Daoy (cell line): ENCODE measurements around the gene NAMPT. TPM values are rescaled to one million over a fixed set of nuclear protein-coding genes. Genes with fewer than 3 reads are reported as not detected.

Experiments used
- DNase-seq: peaks from one replicate; pipeline ENCODE4 v3.0.0-alpha.2; 2015; ENCODE audit warnings: low read depth
- total RNA-seq: library from RNA; depleted of rRNA; stranded (reverse); fragments of >200 nt; shearing (Covaris generic); gene quantifications from 2 replicates; pipeline ENCODE4 v1.2.3, GENCODE V29; 2014

Gene NAMPT
- total RNA-seq, 1 experiment from 2014 or later: 169 TPM

DNA sequence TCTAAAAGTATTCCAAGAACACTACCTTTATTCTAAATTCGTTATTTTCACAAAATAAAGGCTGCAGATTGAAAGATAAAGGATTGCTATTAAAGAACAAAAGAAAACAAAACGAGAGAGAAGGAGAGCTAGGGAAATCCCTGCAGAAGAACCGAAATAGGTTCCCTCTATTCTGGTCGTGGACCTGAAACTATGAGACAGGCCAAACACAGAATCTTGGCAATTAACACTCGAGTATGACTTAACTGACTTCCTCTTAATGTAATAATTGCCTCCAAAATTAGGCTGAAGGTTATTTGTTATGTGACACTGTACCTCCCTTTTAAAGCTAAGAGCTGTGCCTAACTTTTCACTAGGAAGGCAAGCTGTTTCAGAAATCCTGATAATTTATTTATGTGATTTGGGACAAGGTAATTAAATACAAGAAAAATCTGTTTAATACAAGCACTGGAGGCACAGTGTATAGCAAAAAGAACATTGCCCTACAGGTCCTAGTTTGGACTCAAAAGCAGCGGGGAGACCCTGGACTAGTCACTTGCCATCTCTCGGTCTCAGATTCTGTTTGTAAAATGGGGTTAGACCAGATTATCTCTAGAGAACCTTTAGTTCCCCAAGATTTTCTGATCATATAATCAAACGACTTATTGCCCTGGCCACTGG, 11.6 kb downstream of the NAMPT start:
- DNase-seq: no peak

DNA sequence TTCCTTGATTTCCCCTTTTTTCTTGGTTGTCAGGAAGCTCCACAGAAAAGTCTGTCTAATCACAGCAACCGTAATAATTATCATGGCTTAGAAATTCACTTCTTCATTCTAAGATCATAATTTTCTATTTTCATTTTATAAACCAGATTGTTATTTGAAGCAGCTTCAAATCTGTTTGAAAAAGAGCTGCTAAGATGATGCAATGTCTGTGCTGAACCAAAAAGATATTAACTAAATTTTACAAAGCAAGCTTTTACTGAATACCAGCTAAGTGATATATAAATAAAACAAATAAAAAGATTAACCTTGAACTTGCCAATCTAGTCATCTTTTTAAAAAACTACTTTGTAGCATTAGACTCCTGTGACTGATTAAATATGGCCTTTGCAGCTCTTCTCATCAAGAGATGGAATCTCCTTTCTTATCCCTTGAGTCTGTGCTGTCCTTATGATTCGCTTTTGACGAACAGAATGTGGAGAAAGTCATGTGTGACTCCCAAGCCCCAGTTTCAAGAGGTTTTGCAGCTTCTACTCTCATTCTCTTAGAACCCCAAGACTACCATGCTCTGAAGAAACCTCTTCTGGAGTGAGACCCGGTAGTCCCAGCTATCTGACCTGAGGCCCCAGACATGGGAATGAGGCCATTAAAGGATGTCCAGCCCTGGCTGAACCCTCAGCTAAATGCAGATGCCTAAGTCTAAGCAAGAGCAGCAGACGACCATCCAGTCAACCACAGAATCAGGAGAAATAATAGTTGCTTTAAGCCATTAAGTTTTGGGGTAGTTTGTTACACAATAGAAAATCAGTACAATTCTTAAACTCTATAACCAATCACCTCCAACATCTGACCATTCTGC, 14.4 kb downstream of the NAMPT start:
- DNase-seq: no peak

DNA sequence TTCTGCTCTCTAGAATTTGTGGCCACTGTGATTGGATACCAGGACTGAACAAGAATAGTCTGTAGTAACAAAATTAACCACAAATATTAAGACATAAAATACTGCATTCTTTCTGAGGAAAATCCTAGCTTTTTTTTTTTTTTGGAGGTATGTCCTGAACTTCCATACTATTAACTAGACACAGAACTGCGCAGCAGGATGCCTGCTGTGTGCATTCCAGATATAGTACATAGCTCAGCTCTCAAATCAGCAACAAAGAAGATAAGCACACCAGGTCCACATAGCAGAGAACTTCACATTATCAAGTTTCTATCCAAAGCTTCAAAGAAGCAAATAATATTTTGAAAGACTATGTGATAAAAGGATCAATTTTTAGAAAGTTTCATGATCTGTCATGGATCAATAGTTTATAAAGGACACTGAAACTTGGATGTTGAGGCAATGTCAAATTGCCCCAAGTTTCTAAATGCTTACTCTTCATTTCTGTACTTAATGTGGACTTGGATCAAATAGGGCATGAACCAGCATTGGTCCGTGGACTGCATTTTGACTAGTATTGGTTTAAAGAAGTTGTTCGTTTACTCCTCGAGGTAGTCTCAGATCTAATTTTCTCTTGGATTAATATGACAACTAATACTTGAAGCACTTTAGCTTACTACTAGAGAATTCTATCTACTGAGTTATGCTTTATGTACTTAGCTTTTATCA, 15.4 kb downstream of the NAMPT start:
- DNase-seq: no peak

DNA sequence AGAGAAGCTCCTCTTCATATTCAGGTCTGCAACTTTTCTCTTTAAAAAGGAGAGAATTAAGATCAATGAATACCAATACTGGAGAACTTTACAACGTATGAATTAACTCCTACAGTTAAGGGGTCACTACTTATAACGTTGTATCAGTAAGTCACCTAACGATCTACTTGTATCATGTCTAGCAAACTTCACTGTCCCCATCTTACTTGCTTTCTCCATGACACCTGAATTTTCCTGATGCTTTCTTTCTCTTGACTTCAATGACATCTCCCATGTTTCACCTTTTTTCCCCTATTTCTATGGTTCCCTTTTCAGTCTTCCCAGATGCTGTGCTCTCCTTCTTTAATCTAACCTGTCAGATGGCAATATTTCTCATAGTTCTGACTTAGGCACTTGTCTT, 19.6 kb downstream of the NAMPT start:
- no peak for DNase-seq

DNA sequence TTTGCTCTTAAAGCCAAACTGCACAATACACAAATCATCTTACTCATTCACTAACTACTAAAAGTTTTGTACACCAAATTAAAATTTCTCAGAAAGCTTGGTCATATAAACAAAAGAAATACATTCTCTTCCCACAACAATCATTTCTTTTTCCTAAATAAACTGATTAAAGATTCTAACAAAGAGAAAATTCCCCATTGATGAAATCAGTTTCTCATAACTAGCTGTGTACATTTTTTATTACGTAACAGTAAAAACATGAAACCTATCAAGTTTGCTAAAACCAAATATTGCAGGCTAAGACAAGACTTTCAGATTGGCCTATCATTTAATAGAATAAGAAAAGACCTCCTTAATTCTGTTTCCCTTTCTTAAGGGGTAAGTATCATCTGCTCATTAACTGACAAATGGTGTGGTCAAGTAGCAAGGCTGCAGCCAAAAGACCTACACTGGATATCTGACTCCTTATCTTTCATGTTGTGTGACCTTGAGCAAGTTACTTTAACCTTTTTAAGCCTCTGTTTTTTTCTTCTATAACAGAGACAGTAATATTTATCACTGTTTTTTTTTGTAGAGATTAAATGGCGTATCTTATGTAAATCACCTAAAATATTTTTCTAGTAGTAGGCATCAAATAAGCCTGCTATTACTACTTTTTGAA, 22.4 kb downstream of the NAMPT start:
- DNase-seq: no peak

DNA sequence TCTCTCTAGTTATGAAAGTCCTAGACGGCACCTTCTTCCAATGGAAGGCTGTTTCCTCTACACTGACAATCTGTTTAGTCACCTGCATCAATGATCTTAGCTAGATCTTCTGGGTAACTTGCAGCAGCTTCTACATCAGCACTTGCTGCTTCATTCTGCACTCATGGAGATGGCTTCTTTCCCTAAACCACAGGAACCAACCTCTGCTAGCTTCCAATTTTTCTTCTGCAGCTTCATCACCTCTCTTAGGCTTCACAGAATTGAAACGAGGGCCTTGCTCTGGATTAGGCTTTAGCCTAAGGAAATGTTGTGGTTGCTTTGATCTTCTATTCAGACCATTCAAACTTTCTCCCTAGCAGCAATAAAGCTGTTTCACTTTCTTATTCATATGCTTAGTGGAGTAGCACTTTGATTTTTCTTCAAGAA, 24.6 kb downstream of the NAMPT start:
- no peak for DNase-seq

DNA sequence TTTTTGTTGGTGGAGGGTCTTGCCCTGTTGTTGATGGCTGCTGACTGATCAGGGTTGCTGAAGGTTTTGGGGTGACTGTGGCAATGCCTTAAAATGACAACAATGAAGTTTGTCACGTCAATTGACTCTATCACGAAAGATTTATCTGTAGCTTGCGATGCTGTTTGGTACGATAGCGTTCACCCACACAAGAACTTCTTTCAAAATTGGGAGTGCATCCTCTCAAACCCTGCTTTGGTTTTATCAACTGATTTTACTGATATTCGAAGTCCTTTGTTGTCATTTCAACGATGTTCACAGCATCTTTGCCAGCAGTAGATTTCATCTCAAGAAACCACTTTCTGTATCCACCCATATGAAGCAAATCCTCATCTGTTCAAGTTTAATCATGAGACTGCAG, 26.0 kb downstream of the NAMPT start:
- no peak for DNase-seq

DNA sequence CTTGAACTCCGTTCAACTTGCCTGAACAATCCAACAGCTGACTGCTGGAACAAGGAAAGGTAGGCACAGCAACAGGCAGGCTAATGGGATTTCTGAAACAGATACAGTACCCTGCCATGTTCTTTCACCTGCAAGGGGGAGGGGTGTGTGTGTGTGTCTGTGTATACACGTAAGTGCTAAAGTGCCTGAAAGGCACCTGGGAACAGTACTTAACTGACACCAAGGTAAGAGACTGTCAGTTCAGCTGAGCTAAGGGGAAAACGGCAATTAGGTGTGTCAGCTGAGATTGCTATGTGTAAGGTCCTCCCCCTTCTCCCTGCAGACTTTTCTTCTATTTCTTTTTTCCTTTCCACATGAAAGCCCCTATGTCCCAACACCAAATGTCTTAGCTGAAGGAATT, 27.0 kb downstream of the NAMPT start:
- DNase-seq: no peak

DNA sequence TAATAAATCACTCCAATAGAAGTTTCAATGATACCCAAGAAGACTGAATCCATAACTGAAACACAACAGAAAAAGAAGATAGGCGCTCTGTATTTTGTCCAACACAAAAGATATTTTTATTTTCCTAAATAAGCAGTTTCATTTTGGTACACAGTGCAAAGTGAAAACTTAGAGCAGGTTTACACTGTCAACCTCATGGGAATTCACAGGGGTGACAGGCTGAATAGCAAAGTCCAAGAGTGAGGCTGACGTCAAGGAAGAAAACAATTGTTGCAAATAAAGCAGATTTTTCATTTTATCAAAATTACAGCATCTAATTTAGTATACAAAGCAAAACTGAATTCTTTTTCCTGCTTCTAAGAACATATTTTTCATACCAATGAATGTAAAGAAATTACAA, 28.6 kb downstream of the NAMPT start:
- no peak for DNase-seq

DNA sequence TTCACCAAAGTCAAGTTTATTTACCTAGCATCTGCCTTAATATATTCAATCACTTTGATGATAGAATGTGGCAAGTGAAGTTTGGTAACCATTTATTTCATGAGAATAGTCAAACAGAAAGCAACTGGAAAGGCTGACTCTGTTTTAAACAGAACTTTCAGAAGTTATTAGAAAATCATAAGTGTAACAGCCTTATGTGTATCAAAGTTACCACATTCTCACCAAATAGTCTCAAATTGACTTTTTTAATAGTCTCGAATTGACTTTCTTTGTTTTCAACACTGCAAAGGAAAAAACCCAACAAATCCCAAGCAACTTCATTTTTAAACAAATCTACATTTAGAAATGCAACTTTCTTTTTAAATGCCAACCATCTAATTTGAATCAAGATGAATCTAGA, 29.5 kb downstream of the NAMPT start:
- DNase-seq: no peak

DNA sequence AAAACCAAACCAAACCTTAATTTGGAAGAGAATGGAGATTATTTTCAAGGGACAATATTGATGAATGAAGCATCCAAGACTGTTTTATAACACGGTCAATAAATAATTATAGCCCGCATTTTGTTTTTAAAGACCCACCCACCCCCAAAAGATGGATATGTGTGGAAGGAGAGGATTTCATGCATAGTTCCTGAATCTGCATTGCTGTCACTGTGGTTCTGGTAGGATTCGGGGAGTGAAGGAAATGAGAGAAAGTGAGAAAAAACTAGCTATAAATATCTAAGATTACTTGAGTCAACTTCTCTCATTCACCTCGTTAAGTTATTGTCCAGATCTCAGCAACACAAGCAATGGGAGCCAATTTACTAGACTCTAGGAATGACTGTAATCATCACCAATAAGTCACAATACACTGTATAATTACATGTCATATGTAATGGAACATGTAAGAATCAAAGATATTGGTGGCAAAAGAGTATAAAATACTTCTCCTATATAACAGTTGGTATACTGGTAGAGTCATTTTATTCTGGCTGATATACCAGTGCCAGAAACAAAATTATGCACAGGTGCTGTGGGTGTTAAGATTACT, 30.2 kb downstream of the NAMPT start:
- DNase-seq: no peak

DNA sequence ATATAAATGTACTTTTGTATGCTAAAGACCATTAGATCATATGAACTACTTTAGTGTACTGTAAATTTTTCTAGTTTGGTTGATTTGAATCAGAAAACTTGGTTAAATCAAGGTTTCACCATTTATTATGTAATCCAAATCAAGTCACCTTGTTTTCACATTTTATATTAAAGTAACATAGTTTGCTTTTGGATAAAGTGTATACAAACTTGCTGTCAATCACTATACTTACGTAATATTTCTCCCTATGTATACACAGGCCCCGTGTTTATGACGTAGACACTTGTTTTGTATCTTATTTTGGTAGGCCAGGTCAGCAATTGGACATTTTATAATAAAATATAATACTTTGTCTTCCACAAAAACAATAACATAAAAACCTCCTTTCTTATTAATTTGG, 32.2 kb downstream of the NAMPT start:
- DNase-seq: no peak

DNA sequence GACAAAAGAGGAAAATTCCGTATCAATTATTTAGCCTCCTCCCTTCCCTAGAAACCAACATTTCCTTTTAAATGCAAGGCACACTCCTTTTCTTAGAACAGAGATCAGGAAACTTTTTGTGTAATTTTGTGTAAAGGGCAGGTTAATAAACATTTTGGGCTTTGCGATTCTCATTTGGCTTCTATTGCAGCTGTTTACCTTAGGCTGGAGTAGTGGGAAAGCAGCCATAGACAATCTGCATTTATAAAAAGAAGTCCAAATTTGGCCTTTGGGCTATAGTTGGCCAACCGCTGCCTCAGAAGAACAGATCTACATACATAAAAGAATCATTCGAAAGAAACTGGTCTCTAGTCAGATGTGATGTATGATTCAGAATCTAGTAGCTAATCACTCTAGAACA, 35.3 kb downstream of the NAMPT start:
- no peak for DNase-seq

DNA sequence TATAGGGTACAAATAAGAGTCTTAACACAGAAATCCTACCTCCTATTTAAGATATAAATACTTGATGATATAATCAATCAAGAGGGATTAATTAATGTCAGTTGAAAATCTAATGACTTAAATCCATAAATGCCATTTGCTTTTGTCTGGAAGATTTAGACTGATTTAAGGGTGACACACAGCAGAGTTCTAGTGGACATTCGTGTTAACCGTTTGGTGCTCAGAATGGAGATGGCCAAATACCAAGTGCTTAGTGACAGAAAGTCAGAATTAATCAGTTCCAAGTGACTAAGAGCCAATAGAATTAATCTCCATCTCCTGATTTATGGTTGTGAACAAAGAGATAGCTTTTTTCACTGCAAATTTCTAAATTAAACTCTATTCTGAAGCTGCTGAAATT, 36.2 kb downstream of the NAMPT start:
- DNase-seq: no peak

DNA sequence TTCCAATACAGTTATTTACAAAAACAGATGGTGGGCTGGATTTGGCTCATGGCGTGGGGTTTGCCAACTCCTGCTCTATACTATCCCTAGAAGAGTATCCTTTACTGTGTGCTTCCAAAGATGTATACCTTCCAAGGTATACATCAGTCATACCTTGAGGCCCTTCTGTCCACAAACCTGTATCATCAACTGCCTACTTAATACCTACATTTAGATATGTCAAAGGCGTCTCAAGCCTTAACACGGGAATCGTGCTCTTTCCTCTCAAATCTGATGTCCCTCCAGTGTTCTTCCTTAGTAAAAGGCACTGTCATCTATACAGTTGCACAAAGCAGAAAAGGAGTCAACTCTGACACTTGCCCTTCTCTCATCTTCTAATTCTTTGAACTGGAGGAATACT, 36.9 kb downstream of the NAMPT start:
- DNase-seq: no peak

DNA sequence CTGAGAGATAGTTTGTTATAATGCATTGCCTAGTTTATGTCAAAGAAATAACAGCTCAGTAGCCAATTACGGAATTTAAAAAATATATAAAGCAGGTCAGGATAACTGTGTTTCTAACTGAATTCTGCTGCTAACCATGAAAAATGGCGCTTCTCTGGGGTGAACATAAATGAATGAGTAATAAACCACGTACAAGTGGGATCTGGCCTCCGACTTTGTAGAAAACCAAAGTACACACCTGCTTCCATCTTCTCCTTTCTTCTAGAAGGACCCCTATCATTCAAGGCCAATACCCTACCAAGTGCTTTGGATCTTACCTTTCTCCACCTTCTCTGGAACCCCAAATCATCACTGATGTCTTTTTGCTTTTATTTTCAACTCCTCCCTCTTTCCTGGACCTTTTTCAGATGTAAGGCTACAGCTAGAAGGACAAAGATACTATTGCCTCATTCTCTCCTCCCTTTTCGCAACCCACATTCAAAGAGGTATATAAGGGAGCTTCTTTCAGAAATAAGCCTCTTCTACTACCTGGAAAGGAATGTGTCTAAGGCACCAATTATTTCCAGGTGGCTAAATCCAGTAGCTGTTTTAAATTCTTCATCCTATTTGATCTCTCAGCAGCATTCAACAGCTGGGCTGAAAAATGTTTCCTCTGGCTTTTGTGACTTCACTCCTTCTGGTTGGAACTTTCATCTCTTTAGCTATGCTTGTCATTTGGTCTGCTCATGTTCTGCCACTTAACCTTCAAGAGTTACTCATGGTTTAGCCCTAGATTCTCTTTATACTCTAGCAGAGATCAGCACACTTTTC, 37.7 kb downstream of the NAMPT start:
- no peak for DNase-seq

DNA sequence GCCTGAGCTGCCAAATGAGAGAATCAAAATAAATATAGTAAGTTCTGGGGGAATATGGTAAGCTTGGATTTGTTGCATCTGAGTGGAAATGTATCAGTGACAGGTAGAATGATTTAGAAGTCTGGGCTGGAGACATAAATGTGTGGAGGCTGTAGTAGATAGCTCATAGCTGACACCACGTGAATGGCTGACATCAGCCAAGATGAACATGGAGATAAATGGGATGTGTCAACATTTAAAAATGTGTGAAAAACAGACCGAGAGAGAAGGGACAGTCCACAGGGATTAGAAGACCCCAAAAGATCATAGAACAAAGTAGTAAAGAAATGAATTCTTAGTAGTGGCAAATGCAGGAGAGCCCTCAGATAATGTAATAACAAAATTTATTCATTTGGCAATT, 40.9 kb downstream of the NAMPT start:
- no peak for DNase-seq

DNA sequence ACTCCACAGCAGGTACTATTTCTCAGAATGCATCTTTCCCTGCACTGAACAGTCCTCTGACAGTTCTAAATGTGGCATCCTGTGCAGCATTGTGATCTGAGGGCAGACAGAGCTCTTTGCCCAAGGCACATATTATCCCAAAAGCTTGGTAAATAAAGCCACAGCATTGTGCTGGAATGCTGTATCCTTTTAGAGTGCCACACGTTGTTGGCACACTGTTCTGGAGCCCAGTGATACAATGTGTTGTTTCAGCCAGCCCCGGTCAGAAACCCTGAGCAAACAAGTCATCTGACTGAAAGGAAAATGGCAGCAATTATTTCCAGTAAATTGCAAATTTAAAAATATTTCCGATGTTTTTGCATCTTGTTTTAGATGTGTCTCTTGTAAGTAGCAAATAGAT, 45.4 kb downstream of the NAMPT start:
- peak; percentile 36 for DNase-seq

DNA sequence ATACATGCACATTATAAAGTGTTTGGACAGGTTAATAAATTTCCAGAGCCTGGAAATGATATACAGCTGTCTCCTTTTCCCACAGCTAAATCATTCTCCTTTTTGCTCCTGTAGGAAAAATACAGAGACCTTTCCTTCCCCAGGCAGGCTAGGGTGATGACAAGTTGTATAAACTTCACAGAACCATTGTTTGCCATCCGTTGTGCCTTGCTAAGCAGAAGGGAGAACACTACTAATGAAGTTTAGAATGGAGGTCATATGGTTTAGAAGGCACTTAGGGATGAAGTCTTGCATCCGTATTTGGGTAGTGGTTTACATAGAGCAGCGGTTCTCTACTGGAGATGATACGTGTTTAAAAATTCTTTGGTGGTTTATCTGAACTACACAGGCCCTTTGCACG, 46.0 kb downstream of the NAMPT start:
- DNase-seq: no peak

DNA sequence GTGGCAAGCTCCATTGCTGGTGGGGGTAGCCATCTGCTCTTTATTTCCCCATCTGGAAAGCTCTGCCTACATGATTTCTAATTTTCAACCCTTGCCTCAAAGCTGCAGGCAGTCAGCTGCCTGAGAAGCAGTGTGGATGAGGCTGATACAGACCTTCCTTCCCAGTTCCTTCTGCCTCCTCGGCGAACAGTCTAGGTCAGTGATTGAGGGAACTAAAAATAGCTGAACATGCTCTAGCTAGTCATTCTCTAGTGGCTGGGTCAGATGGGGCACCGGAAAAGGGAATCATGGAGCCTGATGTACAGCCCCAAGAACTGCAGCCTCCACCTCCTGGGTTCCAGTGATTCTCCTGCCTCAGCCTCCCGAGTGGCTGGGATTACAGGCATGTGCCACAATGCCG, 48.7 kb downstream of the NAMPT start:
- DNase-seq: no peak

DNA sequence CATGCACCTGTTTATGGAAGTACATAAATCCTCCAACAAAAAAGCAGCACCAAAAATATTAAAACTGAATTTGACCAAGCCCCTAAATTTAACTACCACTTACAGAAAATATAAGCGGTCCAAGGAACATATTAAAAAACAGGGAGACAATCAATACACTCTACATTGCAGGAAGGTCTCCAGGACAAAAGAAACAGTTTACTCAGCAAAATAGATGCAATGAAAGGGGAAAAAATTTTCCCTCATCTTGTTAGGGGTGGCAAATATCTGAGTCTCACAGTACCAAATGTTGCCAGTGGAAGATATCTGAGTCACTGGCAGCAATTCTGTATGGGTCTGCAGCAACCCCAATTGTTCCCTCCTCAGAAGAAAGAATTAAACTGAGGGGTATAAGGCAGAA, 50.4 kb downstream of the NAMPT start:
- DNase-seq: no peak
